IPS-18c (cell line): Measurements from ENCODE around the gene IL1RAPL1.

Source experiments
- H3K4me3 ChIP-seq: 2 replicates; pipeline ENCODE4 v1.7.0; 2013; ENCODE audit warnings: low read depth, mild to moderate bottlenecking, low read length, moderate library complexity; ENCODE audit not compliant: insufficient read depth
- H3K9me3 ChIP-seq: one replicate; pipeline ENCODE4 v1.6.1; 2013; ENCODE audit warnings: mild to moderate bottlenecking, low read length, moderate library complexity; ENCODE audit not compliant: control insufficient read depth, insufficient read depth

The IL1RAPL1 gene

GRCh38 chrX:28609917-28610613 lies 22.8 kb downstream of the IL1RAPL1 start:
- Histone ChIP-seq H3K9me3 (peaks cover 2% of the 10 kb centered on the region), H3K4me3 (no peak overlapping the region)

DNA sequence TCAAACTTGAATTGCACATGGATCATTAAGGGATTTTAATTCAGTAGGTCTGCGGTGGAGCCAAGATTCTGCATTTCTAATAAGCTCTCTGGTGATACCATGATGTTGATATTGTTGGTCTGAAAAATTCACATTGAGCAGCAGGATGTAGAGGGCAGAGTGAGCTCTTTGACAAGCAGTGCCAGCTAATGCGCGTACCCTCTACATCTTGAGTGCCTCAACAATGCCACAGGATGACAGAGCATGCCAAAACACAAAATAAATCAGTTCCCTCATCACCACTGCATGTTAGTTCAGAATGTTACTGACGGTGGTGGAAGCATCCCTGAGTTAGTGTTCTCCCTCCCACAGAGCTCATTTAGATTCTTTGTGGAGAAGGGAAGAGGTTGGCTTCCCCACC lies 23.5 kb downstream of the IL1RAPL1 start:
- H3K9me3 ChIP-seq = peaks cover 2% of the 10 kb centered on the region

DNA sequence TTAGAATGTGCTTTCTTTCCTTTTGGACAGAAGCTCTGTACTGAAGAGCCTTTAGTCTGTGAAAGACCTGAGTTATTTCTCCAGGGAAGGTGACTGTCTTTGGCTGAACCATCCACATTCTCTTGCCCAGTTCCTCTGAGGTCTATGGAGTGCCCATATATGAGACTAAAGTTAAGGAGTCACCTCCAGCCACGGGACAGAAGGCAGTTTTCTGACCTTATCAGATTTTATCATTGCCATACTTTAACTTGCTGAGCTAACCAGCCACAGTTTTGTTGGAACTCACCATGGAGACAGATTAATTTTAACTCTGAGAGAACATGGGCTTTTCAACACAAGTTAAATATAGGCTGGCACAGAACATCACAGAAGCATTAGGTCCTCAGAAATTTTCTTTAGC lies 26.3 kb downstream of the IL1RAPL1 start:
- no peak overlapping the region for H3K4me3 ChIP-seq
- peaks cover 5% of the 10 kb centered on the region for H3K9me3 ChIP-seq

More for the DNA sequence above, 23.5 kb downstream of the IL1RAPL1 start:
- no peak overlapping the region for H3K4me3 ChIP-seq

DNA sequence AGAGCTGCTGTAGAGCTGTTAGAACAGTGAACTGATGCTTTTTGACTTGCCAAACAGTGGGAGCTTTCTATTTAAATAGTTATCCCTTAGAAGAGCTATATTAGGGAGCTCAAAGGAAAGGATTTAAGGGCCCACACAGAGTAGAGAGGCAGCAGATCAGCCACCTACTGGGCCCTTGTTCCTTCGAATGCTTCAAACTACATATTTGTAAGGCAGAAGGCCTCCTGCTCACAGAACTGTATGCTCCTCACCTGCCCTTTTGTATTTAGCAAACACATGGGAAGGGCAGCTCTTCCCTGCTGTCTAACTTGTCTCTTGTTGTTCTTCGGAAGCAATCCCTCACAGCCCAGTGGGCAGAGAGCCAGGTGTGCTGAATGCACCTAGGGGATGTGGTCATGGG lies 38.0 kb downstream of the IL1RAPL1 start:
- Histone ChIP-seq H3K9me3 (no peaks in the 10 kb centered on the region), H3K4me3 (no peak overlapping the region)

- Histone ChIP-seq H3K9me3 (no peaks in the 10 kb centered on the region), H3K4me3 (no peak overlapping the region)
These were observed 39.3 kb downstream of the IL1RAPL1 start for GRCh38 chrX:28626515-28626914.

DNA sequence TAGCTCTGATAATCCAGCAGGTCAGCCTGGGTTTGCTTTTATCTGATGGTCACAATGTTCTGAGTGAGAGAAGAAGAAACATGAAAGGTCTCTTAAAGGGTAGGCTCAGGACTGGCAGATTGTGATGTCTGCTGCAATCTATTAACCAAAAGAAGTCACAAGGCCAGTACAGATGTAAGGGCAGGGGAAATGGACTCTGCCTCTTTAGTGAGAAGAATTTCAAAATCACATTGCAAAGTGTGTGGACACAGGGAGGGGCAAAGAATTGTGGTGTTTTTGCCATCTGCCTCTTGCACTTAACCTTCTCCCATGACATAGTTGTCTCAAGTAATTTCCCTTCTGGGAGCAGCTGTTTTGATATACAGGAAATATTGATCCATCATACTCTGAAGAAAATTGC lies 40.9 kb downstream of the IL1RAPL1 start:
- Histone ChIP-seq H3K9me3 (no peaks in the 10 kb centered on the region), H3K4me3 (no peak overlapping the region)

DNA sequence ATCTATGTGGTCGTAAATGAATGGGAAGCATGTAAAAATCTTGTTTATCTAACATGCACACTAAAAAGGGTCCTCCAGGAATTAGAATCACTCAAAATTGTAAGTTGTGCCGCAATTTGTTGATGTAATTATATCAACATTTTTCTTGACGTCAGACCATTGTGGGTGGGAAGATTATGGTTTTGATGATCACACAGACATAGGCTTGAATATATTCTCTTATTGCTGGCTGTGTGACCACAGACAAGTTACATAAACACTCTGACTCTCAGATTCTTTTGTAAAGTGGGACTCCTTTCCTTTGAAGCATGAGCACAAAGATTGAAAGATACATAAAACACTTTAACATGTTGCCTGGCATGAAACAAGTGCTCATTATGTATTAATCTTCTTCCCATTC lies 51.5 kb downstream of the IL1RAPL1 start:
- H3K4me3 ChIP-seq = no peak overlapping the region

GRCh38 chrX:28639451-28639850 lies 52.2 kb downstream of the IL1RAPL1 start:
- Histone ChIP-seq H3K9me3 (no peaks in the 10 kb centered on the region), H3K4me3 (no peak overlapping the region)

More for the DNA sequence above, 51.5 kb downstream of the IL1RAPL1 start:
- H3K9me3 ChIP-seq = no peaks in the 10 kb centered on the region

- H3K9me3 ChIP-seq = no peaks in the 10 kb centered on the region
- no peak overlapping the region for H3K4me3 ChIP-seq
These were observed 62.3 kb downstream of the IL1RAPL1 start for GRCh38 chrX:28649541-28649940.

- H3K9me3 ChIP-seq = no peaks in the 10 kb centered on the region
- H3K4me3 ChIP-seq = no peak overlapping the region
These were observed 63.9 kb downstream of the IL1RAPL1 start for GRCh38 chrX:28651186-28651585.

- Histone ChIP-seq H3K4me3 (no peak overlapping the region), H3K9me3 (peaks cover 2% of the 10 kb centered on the region)
These were observed 72.0 kb downstream of the IL1RAPL1 start for GRCh38 chrX:28659269-28659668.

DNA sequence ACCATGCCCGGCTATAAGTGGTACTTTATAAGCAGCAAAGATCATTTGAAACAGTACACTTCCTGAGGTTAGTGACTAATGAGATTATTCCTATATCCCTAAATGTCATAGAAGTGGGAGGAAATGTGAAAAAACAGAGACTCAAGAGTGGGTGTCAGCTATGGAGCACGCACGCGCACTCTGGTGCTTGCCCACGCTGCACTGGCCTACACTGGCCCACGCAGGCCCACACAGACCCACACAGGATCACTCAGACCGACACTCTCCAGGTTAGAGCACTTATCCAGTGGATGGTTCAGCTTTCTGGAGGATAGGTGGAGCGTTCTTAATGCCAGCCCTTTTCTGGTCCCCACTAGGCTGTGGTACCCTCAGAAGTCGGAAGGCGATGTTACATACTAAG lies 78.5 kb downstream of the IL1RAPL1 start:
- Histone ChIP-seq H3K9me3 (peaks cover 2% of the 10 kb centered on the region), H3K4me3 (no peak overlapping the region)

GRCh38 chrX:28668303-28668702 lies 81.1 kb downstream of the IL1RAPL1 start:
- no peaks in the 10 kb centered on the region for H3K9me3 ChIP-seq

DNA sequence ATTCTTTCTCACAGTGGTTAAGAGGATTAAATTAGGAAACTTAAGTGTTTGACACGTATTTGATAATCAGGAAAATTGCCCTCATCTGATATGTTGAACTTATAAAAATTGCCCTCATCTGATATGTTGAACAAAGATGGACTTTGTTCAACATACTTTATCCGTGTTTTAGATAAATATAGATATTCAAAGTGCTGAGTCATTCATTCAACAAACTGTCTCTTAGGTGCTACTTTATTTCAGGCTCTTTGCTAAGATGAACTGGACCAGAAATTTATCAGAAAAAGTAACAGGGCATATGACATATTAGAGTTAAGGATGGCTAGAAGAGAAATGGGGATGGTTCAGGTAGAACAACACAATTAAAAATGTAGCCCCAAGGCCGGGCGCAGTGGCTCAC lies 81.7 kb downstream of the IL1RAPL1 start:
- Histone ChIP-seq H3K9me3 (no peaks in the 10 kb centered on the region), H3K4me3 (no peak overlapping the region)

More at GRCh38 chrX:28668303-28668702, 81.1 kb downstream of the IL1RAPL1 start:
- H3K4me3 ChIP-seq = no peak overlapping the region

- no peaks in the 10 kb centered on the region for H3K9me3 ChIP-seq
- no peak overlapping the region for H3K4me3 ChIP-seq
These were observed 82.8 kb downstream of the IL1RAPL1 start for GRCh38 chrX:28670074-28670473.

DNA sequence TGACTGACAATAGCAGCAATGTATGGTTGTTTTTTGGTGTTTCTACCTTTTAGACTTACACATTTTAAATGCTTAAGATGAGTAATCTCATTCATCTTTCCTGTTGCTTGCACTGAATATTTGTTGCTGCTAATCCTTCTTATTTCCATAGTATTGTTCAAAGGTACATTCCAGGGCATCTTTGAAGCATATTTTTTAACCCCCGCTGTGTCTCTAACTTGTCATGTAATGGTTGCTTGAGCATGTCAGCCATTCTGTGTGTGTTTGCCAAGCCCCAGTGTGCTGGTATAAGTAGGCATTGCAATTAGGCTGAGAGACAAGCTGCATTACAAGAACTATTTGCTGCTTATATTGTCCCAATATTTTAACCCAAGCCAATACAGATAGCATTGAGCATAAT lies 87.9 kb downstream of the IL1RAPL1 start:
- H3K4me3 ChIP-seq = no peak overlapping the region
- no peaks in the 10 kb centered on the region for H3K9me3 ChIP-seq

- no peaks in the 10 kb centered on the region for H3K9me3 ChIP-seq
- no peak overlapping the region for H3K4me3 ChIP-seq
These were observed 105.9 kb downstream of the IL1RAPL1 start for GRCh38 chrX:28693101-28693500.

GRCh38 chrX:28697732-28698131 lies 110.5 kb downstream of the IL1RAPL1 start:
- Histone ChIP-seq H3K9me3 (no peaks in the 10 kb centered on the region), H3K4me3 (no peak overlapping the region)

GRCh38 chrX:28701222-28701621 lies 114.0 kb downstream of the IL1RAPL1 start:
- Histone ChIP-seq H3K4me3 (no peak overlapping the region), H3K9me3 (no peaks in the 10 kb centered on the region)
